Urinary bladder (tissue), 4 donors: ENCODE results near the gene HECTD4. TPM values are rescaled to one million over a fixed set of nuclear protein-coding genes. Genes with fewer than 3 reads are reported as not detected.
A peak's percentile ranks its signal among the peaks of the same experiment; 100 is the strongest.
"Not testable (repeated sequence)": the region's sequence is repeated elsewhere in the genome, so short reads cannot be mapped to it uniquely, and the experiment has no call there.

Experiments
- DNase-seq: peaks from one replicate; pipeline ENCODE4 v3.0.0-alpha.2; 2015; ENCODE audit errors: extremely low spot score
- H3K27ac ChIP-seq: one replicate; pipeline ENCODE4 v1.5.1; 2013; ENCODE audit warnings: low read depth, mild to moderate bottlenecking, moderate library complexity
- H3K36me3 ChIP-seq: one replicate; pipeline ENCODE4 v1.6.1; 2013; ENCODE audit warnings: mild to moderate bottlenecking, moderate library complexity; ENCODE audit not compliant: insufficient read depth
- H3K4me1 ChIP-seq: one replicate; pipeline ENCODE4 v1.6.1; 2013; ENCODE audit warnings: mild to moderate bottlenecking, moderate library complexity; ENCODE audit not compliant: insufficient read depth
- H3K4me3 ChIP-seq: one replicate; pipeline ENCODE4 v1.5.1; 2013; ENCODE audit warnings: low read depth, low read length
- WGBS: extraction: QIAGEN DNeasy Blood & Tissue Kit; methylation state at CpG from one replicate; pipeline ENCODE4 v1.1.7; 2013; 5-methylcytosine and 5-hydroxymethylcytosine counted together
- polyA plus RNA-seq: library from polyadenylated mRNA; stranded (reverse); fragments of 200-250 nt; gene quantifications from one replicate; pipeline ENCODE4 v1.2.3, GENCODE V29; 2013
- total RNA-seq: library from RNA; depleted of rRNA; stranded (reverse); fragments of >200 nt; gene quantifications from one replicate; pipeline ENCODE4 v1.2.3, GENCODE V29; 2014
- donor health status: healthy with polysubstance abuse.
- donor health status: healthy.

The HECTD4 gene
- total and polyA plus RNA-seq, 2 donors: 8.6 to 87.2 TPM

GRCh38 chr12:112159146-112159541 is 223.1 kb downstream of the HECTD4 start:
- Histone ChIP-seq H3K27ac (no peak overlapping the region), H3K36me3 (no peaks in the 10 kb centered on the region), H3K4me1 (no peaks in the 10 kb centered on the region), H3K4me3 (no peak overlapping the region)
- DNase-seq: no peak
- 96% methylated on average over 6 of the region's 6 CpGs for whole genome bisulfite sequencing

GRCh38 chr12:112158461-112159145 is 223.6 kb downstream of the HECTD4 start:
- not testable (repeated sequence) for DNase-seq, H3K36me3 ChIP-seq
- WGBS: 92% methylated on average over 11 of the region's 11 CpGs

GRCh38 chr12:112153893-112154219 is 228.4 kb downstream of the HECTD4 start:
- Histone ChIP-seq H3K4me3 (no peak overlapping the region), H3K4me1 (no peaks in the 10 kb centered on the region), H3K27ac (no peak overlapping the region), H3K36me3 (peaks cover 7% of the 10 kb centered on the region)
- DNase-seq: no peak
- WGBS: 95% methylated on average over 8 of the region's 8 CpGs

More at GRCh38 chr12:112158461-112159145, 223.6 kb downstream of the HECTD4 start:
- not testable (repeated sequence) for H3K4me1 ChIP-seq, H3K27ac ChIP-seq, H3K4me3 ChIP-seq

GRCh38 chr12:112153181-112153892 is 228.9 kb downstream of the HECTD4 start:
- no peak overlapping the region for H3K4me3 ChIP-seq
- H3K27ac ChIP-seq: no peak overlapping the region
- DNase-seq: no peak
- WGBS: 86% methylated on average over 11 of the region's 11 CpGs
- H3K36me3 ChIP-seq: peaks cover 7% of the 10 kb centered on the region
- H3K4me1 ChIP-seq: no peaks in the 10 kb centered on the region

- no peak overlapping the region for H3K27ac ChIP-seq
- no peak overlapping the region for H3K4me3 ChIP-seq
- no peaks in the 10 kb centered on the region for H3K4me1 ChIP-seq
- DNase-seq: no peak
- H3K36me3 ChIP-seq: peaks cover 7% of the 10 kb centered on the region
- 94% methylated on average over 11 of the region's 11 CpGs for WGBS
Measured at GRCh38 chr12:112151766-112152541, 230.3 kb downstream of the HECTD4 start.

- Histone ChIP-seq H3K36me3 (peaks cover 10% of the 10 kb centered on the region), H3K4me3 (no peak overlapping the region), H3K4me1 (no peaks in the 10 kb centered on the region), H3K27ac (no peak overlapping the region)
- no peak for DNase-seq
- WGBS: 80% methylated on average over 5 of the region's 5 CpGs
Measured at GRCh38 chr12:112149596-112149995, 232.6 kb downstream of the HECTD4 start.

- 63% methylated on average over 3 of the region's 3 CpGs for WGBS
- H3K36me3 ChIP-seq: peaks cover 8% of the 10 kb centered on the region
- H3K27ac ChIP-seq: no peak overlapping the region
- no peak for DNase-seq
- no peak overlapping the region for H3K4me3 ChIP-seq
- H3K4me1 ChIP-seq: no peaks in the 10 kb centered on the region
Measured at GRCh38 chr12:112148031-112148513, 234.2 kb downstream of the HECTD4 start.

- DNase-seq: no peak
- no peaks in the 10 kb centered on the region for H3K4me1 ChIP-seq
- WGBS: 90% methylated on average over 1 of the region's 1 CpG
- no peak overlapping the region for H3K4me3 ChIP-seq
- H3K36me3 ChIP-seq: peaks cover 6% of the 10 kb centered on the region
- no peak overlapping the region for H3K27ac ChIP-seq
Measured at GRCh38 chr12:112146123-112146522, 236.1 kb downstream of the HECTD4 start.

- no peaks in the 10 kb centered on the region for H3K4me1 ChIP-seq
- no peak for DNase-seq
- H3K27ac ChIP-seq: no peak overlapping the region
- no peak overlapping the region for H3K4me3 ChIP-seq
- WGBS: 92% methylated on average over 5 of the region's 5 CpGs
- peaks cover 4% of the 10 kb centered on the region for H3K36me3 ChIP-seq
Measured at GRCh38 chr12:112140728-112141127, 241.5 kb downstream of the HECTD4 start.

- 92% methylated on average over 3 of the region's 3 CpGs for WGBS
- H3K4me1 ChIP-seq: no peaks in the 10 kb centered on the region
- no peak for DNase-seq
- no peak overlapping the region for H3K4me3 ChIP-seq
- H3K36me3 ChIP-seq: peaks cover 3% of the 10 kb centered on the region
- H3K27ac ChIP-seq: no peak overlapping the region
Measured at GRCh38 chr12:112134731-112135130, 247.5 kb downstream of the HECTD4 start.

GRCh38 chr12:112133418-112133817 is 248.8 kb downstream of the HECTD4 start:
- H3K36me3 ChIP-seq: peaks cover 3% of the 10 kb centered on the region
- no peak overlapping the region for H3K4me3 ChIP-seq
- no peaks in the 10 kb centered on the region for H3K4me1 ChIP-seq
- 92% methylated on average over 5 of the region's 5 CpGs for WGBS
- DNase-seq: no peak
- no peak overlapping the region for H3K27ac ChIP-seq

GRCh38 chr12:112131686-112132085 is 250.5 kb downstream of the HECTD4 start:
- DNase-seq: no peak
- H3K4me3 ChIP-seq: no peak overlapping the region
- H3K4me1 ChIP-seq: peaks cover 1% of the 10 kb centered on the region
- H3K27ac ChIP-seq: no peak overlapping the region
- WGBS: 74% methylated on average over 1 of the region's 1 CpG
- peaks cover 3% of the 10 kb centered on the region for H3K36me3 ChIP-seq

GRCh38 chr12:112130441-112130998 is 251.7 kb downstream of the HECTD4 start:
- Histone ChIP-seq H3K4me1 (peaks cover 1% of the 10 kb centered on the region), H3K27ac (peak overlapping the region; percentile 38), H3K4me3 (peak overlapping the region; percentile 9), H3K36me3 (no peaks in the 10 kb centered on the region)
- no peak for DNase-seq
- WGBS: 9% methylated on average over 2 of the region's 2 CpGs
